Mesenchymal stem cell (in vitro differentiated cells and primary cell): ENCODE data around the gene USP6NL.

Experiments
- DNase-seq: peaks from one replicate; pipeline ENCODE4 v3.0.0-alpha.2; 2013
- H2AFZ ChIP-seq: one replicate; pipeline ENCODE4 v1.6.1; 2013; ENCODE audit warnings: low read depth, mild to moderate bottlenecking, control low read depth, inconsistent platforms, low read length, moderate library complexity
- H2AK5ac ChIP-seq: 2 replicates; pipeline ENCODE4 v1.6.1; 2013; ENCODE audit warnings: low read length, moderate library complexity, mild to moderate bottlenecking, inconsistent platforms; ENCODE audit not compliant: severe bottlenecking
- H2BK120ac ChIP-seq: one replicate; pipeline ENCODE4 v1.6.1; 2013; ENCODE audit warnings: low read depth, mild to moderate bottlenecking, inconsistent platforms, low read length, moderate library complexity
- H2BK12ac ChIP-seq, 2 experiments: one replicate each; pipeline ENCODE4 v1.6.1; 2013; ENCODE audit warnings: inconsistent platforms in 2 of 2, low read length in 2 of 2, mild to moderate bottlenecking in 2 of 2, moderate library complexity in 2 of 2, control low read depth in 1 of 2
- H2BK15ac ChIP-seq: one replicate; pipeline ENCODE4 v1.6.1; 2013; ENCODE audit warnings: mild to moderate bottlenecking, low read depth, inconsistent platforms; ENCODE audit not compliant: poor library complexity, severe bottlenecking
- H2BK5ac ChIP-seq: 2 replicates; pipeline ENCODE4 v1.6.1; 2013; ENCODE audit warnings: low read depth, mild to moderate bottlenecking, low read length, control low read depth, inconsistent platforms; ENCODE audit not compliant: poor library complexity, severe bottlenecking
- H3K14ac ChIP-seq, 2 experiments: one replicate each; pipeline ENCODE4 v1.6.1; 2013; ENCODE audit warnings: inconsistent platforms in 2 of 2, low read length in 2 of 2, control low read depth in 1 of 2, mild to moderate bottlenecking in 1 of 2, moderate library complexity in 1 of 2
- H3K18ac ChIP-seq, 2 experiments: one replicate each; pipeline ENCODE4 v1.6.1; 2013; ENCODE audit warnings: inconsistent platforms in 2 of 2, low read length in 2 of 2, control low read depth in 1 of 2, low read depth in 1 of 2, mild to moderate bottlenecking in 1 of 2
- H3K23ac ChIP-seq, 2 experiments: one replicate each; pipeline ENCODE4 v1.6.1; 2013; ENCODE audit warnings: inconsistent platforms in 2 of 2, low read length in 2 of 2, mild to moderate bottlenecking in 2 of 2, moderate library complexity in 2 of 2, control low read depth in 1 of 2
- H3K27ac ChIP-seq: 2 replicates; pipeline ENCODE4 v1.5.1; 2013; ENCODE audit warnings: mild to moderate bottlenecking, moderate library complexity, low read length, control low read depth, inconsistent platforms; ENCODE audit not compliant: poor library complexity, severe bottlenecking
- H3K27me3 ChIP-seq, 2 experiments: 2 replicates each; pipeline versions ENCODE4 v1.6.1 to v1.7.0; 2013; ENCODE audit warnings: low read length in 2 of 2, mild to moderate bottlenecking in 2 of 2, moderate library complexity in 2 of 2, control low read depth in 1 of 2, inconsistent platforms in 1 of 2; ENCODE audit not compliant: control insufficient read depth in 1 of 2, insufficient read depth in 1 of 2
- H3K36me3 ChIP-seq, 2 experiments: 2 replicates each; pipeline versions ENCODE4 v1.6.1 to v1.7.0; 2013; ENCODE audit warnings: low read length in 2 of 2, control low read depth in 1 of 2, inconsistent platforms in 1 of 2, low read depth in 1 of 2, mild to moderate bottlenecking in 1 of 2; ENCODE audit not compliant: insufficient read depth in 2 of 2, control insufficient read depth in 1 of 2
- H3K4ac ChIP-seq, 2 experiments: one replicate each; pipeline ENCODE4 v1.6.1; 2013; ENCODE audit warnings: inconsistent platforms in 2 of 2, low read length in 2 of 2, mild to moderate bottlenecking in 2 of 2, moderate library complexity in 2 of 2, control low read depth in 1 of 2, low read depth in 1 of 2
- H3K4me1 ChIP-seq: 2 replicates; pipeline ENCODE4 v1.6.1; 2013; ENCODE audit warnings: low read depth, low read length, control low read depth; ENCODE audit not compliant: control insufficient read depth, insufficient read depth
- H3K4me2 ChIP-seq: 2 replicates; pipeline ENCODE4 v1.6.1; 2013; ENCODE audit warnings: low read length, mild to moderate bottlenecking, inconsistent platforms; ENCODE audit not compliant: poor library complexity, severe bottlenecking
- H3K4me3 ChIP-seq, 2 experiments: 2 replicates each; pipeline versions ENCODE4 v1.5.1 to v1.7.0; 2013; ENCODE audit warnings: low read length in 2 of 2, mild to moderate bottlenecking in 2 of 2, control low read depth in 1 of 2, low read depth in 1 of 2; ENCODE audit not compliant: insufficient read depth in 1 of 2
- H3K79me1 ChIP-seq: replicated peaks from 2 replicates; pipeline ENCODE4 v1.6.1; 2013; ENCODE audit warnings: mild to moderate bottlenecking, control low read depth, low read length, inconsistent platforms; ENCODE audit not compliant: poor library complexity, severe bottlenecking
- H3K9ac ChIP-seq: 2 replicates; pipeline ENCODE4 v1.7.0; 2013; ENCODE audit warnings: mild to moderate bottlenecking, low read length, moderate library complexity
- H3K9me3 ChIP-seq: 2 replicates; pipeline ENCODE4 v1.7.0; 2013; ENCODE audit warnings: mild to moderate bottlenecking, low read length; ENCODE audit not compliant: control insufficient read depth
- H4K8ac ChIP-seq: one replicate; pipeline ENCODE4 v1.6.1; 2013; ENCODE audit warnings: inconsistent platforms, mild to moderate bottlenecking, low read length, moderate library complexity
- H4K91ac ChIP-seq: one replicate; pipeline ENCODE4 v1.6.1; 2013; ENCODE audit warnings: mild to moderate bottlenecking, low read length, inconsistent platforms
- WGBS: methylation state at CpG from one replicate; pipeline ENCODE4 v1.1.7; 2013; ENCODE audit warnings: mixed read lengths; 5-methylcytosine and 5-hydroxymethylcytosine counted together

The USP6NL gene

DNA sequence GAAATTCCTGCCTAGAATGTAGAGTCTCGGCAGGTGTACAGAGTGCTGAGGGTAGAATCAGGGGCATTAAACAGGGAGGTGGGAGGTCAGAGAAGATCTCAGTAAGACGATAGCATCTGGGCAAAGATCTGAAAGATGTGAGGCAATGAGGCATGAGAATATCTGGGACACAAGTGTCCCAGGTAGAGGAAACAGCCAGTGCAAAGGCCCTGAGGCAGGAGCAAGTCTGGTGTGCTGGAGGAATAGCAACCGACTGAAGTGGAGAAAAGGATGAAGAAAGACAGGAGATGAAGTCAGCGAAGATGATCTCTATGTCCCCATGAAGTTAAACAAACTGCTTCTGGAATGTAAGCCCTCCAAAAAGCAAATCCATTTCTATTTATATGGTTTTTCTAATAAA lies 84.4 kb downstream of the USP6NL start:
- H4K91ac ChIP-seq, result no peak overlapping the region
- DNase-seq, result no peak
- no peak overlapping the region for H3K4me3 ChIP-seq
- no peak overlapping the region for H4K8ac ChIP-seq
- no peak overlapping the region for H2AFZ ChIP-seq
- peak overlapping the region; percentile 84 for H3K9ac ChIP-seq
- H3K14ac ChIP-seq, result no peak overlapping the region
- H2BK12ac ChIP-seq, result no peak overlapping the region
- H2BK15ac ChIP-seq, result no peak overlapping the region
- H2BK5ac ChIP-seq, result no peak overlapping the region
- no peak overlapping the region for H2BK120ac ChIP-seq
- H3K4me1 ChIP-seq, result no peaks in the 10 kb centered on the region
- no peaks in the 10 kb centered on the region for H3K9me3 ChIP-seq
- no peak overlapping the region for H3K4ac ChIP-seq
- WGBS, result 99% methylated on average over 3 of the region's 4 CpGs
- no peak overlapping the region for H2AK5ac ChIP-seq
- H3K36me3 ChIP-seq, result peaks cover 0 to 2% of the 10 kb centered on the region in 2 experiments
- no peaks in the 10 kb centered on the region for H3K27me3 ChIP-seq
- H3K23ac ChIP-seq, result peak overlapping the region in 1 of 2 experiments; percentile 77
- H3K79me1 ChIP-seq, result peaks cover 23% of the 10 kb centered on the region
- H3K27ac ChIP-seq, result no peak overlapping the region
- no peak overlapping the region for H3K18ac ChIP-seq
- H3K4me2 ChIP-seq, result no peak overlapping the region

DNA sequence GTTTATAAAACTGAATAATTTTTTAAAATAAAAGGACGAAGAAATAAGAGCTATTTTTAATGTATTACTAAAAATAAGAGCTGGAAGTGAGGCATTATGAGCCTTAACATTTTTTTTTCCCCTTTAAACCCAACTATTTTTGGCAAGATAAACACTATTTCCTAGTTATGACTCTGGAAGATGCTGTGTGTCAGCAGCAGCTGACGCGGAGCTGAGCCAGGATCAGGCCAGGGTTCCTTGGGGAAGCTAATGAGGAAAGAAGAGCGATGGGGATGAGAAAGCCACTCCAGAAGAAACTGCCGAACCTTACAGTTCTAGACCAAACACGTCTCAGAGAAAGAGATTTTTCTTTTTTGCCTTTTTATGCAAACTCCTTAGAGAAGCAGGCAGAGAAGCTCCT lies 85.9 kb downstream of the USP6NL start:
- no peak overlapping the region for H2BK120ac ChIP-seq

DNA sequence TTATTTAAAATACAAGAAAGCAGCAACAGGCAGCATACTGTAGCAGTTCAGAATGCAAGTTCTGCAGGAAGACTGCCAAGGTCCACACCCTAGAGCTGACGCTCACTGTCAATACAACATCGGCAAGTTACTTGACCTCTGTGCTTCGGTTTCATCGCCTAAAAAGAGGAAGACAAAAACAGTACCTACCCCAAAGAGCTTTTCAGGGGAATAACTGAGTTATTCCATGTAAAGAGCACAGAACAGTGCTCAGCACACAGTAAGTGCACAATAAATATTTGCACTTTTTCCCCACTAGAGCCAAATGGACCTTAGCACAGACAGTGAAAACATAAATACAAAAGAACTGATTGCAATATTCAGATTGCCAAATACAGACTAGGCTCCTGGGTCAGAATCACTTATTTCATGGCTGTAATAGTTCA lies 88.6 kb downstream of the USP6NL start:
- peak overlapping the region; percentile 66 for H3K9ac ChIP-seq
- peak overlapping the region in 1 of 2 experiments; percentile 50 for H3K4me3 ChIP-seq
- H3K9me3 ChIP-seq, result no peaks in the 10 kb centered on the region
- DNase-seq, result no peak
- H2BK120ac ChIP-seq, result no peak overlapping the region
- no peak overlapping the region for H2AFZ ChIP-seq
- H2BK5ac ChIP-seq, result no peak overlapping the region
- H4K8ac ChIP-seq, result no peak overlapping the region
- H3K4me1 ChIP-seq, result no peaks in the 10 kb centered on the region
- H3K18ac ChIP-seq, result no peak overlapping the region
- no peak overlapping the region for H2BK12ac ChIP-seq
- H3K23ac ChIP-seq, result no peak overlapping the region
- no peak overlapping the region for H3K4ac ChIP-seq
- no peak overlapping the region for H2BK15ac ChIP-seq
- H2AK5ac ChIP-seq, result no peak overlapping the region
- no peaks in the 10 kb centered on the region for H3K27me3 ChIP-seq
- peaks cover 20% of the 10 kb centered on the region for H3K79me1 ChIP-seq
- WGBS, result 95% methylated on average over 4 of the region's 4 CpGs
- H3K4me2 ChIP-seq, result no peak overlapping the region
- H3K27ac ChIP-seq, result no peak overlapping the region
- H3K36me3 ChIP-seq, result peaks cover 0 to 2% of the 10 kb centered on the region in 2 experiments
- no peak overlapping the region for H3K14ac ChIP-seq
- H4K91ac ChIP-seq, result no peak overlapping the region

More for the DNA sequence above, 85.9 kb downstream of the USP6NL start:
- Histone ChIP-seq H4K8ac (no peak overlapping the region), H3K27ac (no peak overlapping the region), H4K91ac (no peak overlapping the region), H2BK12ac (no peak overlapping the region), H3K14ac (no peak overlapping the region), H2BK15ac (no peak overlapping the region), H2BK5ac (no peak overlapping the region), H3K4me2 (no peak overlapping the region), H3K4ac (no peak overlapping the region), H3K9me3 (no peaks in the 10 kb centered on the region), H3K4me3 (peak overlapping the region in 1 of 2 experiments; percentile 25), H2AK5ac (no peak overlapping the region), H3K9ac (peak overlapping the region; percentile 87), H3K18ac (no peak overlapping the region), H3K36me3 (peaks cover 0 to 2% of the 10 kb centered on the region in 2 experiments), H3K4me1 (no peaks in the 10 kb centered on the region), H3K79me1 (peaks cover 21% of the 10 kb centered on the region), H3K27me3 (no peaks in the 10 kb centered on the region), H3K23ac (no peak overlapping the region), H2AFZ (no peak overlapping the region)
- no peak for DNase-seq
- WGBS, result 100% methylated on average over 5 of the region's 6 CpGs

DNA sequence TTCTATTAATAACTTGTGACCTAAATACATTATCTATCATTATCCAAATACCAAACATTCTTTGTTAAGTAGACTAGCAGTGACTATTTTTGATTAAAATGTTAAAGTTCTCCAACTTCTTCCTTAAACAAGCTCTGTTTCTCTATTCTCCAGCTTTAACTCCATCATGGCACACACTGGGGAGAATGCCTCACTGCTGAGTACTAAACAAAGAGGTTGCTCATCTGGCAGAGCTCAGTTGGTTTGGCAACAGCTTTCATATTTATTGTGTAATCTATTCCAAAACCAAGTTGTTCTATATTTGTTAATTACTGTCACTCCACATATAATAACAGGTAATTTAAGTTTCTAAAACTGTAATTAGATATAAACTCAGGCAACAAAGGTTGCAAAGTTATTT lies 89.6 kb downstream of the USP6NL start:
- H3K4ac ChIP-seq, result no peak overlapping the region
- H3K27me3 ChIP-seq, result no peaks in the 10 kb centered on the region
- peaks cover 0 to 2% of the 10 kb centered on the region in 2 experiments for H3K36me3 ChIP-seq
- no peaks in the 10 kb centered on the region for H3K4me1 ChIP-seq
- no peak overlapping the region for H3K23ac ChIP-seq
- no peak overlapping the region for H3K27ac ChIP-seq
- H2BK120ac ChIP-seq, result no peak overlapping the region
- no peak overlapping the region for H2BK5ac ChIP-seq
- DNase-seq, result no peak
- peaks cover 16% of the 10 kb centered on the region for H3K79me1 ChIP-seq
- no peak overlapping the region for H4K91ac ChIP-seq
- H3K9me3 ChIP-seq, result no peaks in the 10 kb centered on the region
- no peak overlapping the region for H2AFZ ChIP-seq
- H3K4me2 ChIP-seq, result no peak overlapping the region
- H3K4me3 ChIP-seq, result no peak overlapping the region
- no peak overlapping the region for H3K18ac ChIP-seq
- no peak overlapping the region for H2BK15ac ChIP-seq
- H3K14ac ChIP-seq, result no peak overlapping the region
- no peak overlapping the region for H4K8ac ChIP-seq
- no peak overlapping the region for H2BK12ac ChIP-seq
- no peak overlapping the region for H2AK5ac ChIP-seq
- peak overlapping the region; percentile 66 for H3K9ac ChIP-seq
